ELR (cell line): ENCODE results near the gene PTPRJ.
"Not testable (repeated sequence)": the region's sequence is repeated elsewhere in the genome, so short reads cannot be mapped to it uniquely, and the experiment has no call there.

Experiments used
- DNase-seq: peaks from one replicate; pipeline ENCODE4 v3.0.0-alpha.2; 2015; ENCODE audit warnings: low read depth

The PTPRJ gene

GRCh38 chr11:47980088-47980906 lies at the start of gene PTPRJ:
TSS of gene PTPRJ (plus strand) at chr11:47980559. CDS start at chr11:47980913, 354 bp downstream.
- peak; percentile 61 for DNase-seq

- DNase-seq, result no peak
Measured at GRCh38 chr11:47932544-47932943, 47.8 kb upstream of the PTPRJ start.

- DNase-seq, result not testable (repeated sequence)
Measured at GRCh38 chr11:47933797-47934196, 46.6 kb upstream of the PTPRJ start.

GRCh38 chr11:47938791-47939560 lies 41.4 kb upstream of the PTPRJ start:
- no peak for DNase-seq

GRCh38 chr11:47940904-47941649 lies 39.3 kb upstream of the PTPRJ start:
- DNase-seq, result no peak

- no peak for DNase-seq
Measured at GRCh38 chr11:47941907-47942558, 38.3 kb upstream of the PTPRJ start.

GRCh38 chr11:47943721-47944586 lies 36.4 kb upstream of the PTPRJ start:
- no peak for DNase-seq

- DNase-seq, result peak; percentile 47
Measured at GRCh38 chr11:47944632-47945031, 35.7 kb upstream of the PTPRJ start.

- DNase-seq, result peak; percentile 98
Measured at GRCh38 chr11:47946682-47947559, 33.4 kb upstream of the PTPRJ start.

- no peak for DNase-seq
Measured at GRCh38 chr11:47948137-47948536, 32.2 kb upstream of the PTPRJ start.

- DNase-seq, result not testable (repeated sequence)
Measured at GRCh38 chr11:47949001-47949675, 31.2 kb upstream of the PTPRJ start.

GRCh38 chr11:47950396-47950795 lies 30.0 kb upstream of the PTPRJ start:
- DNase-seq, result no peak

- DNase-seq, result not testable (repeated sequence)
Measured at GRCh38 chr11:47951504-47951903, 28.9 kb upstream of the PTPRJ start.

GRCh38 chr11:47955061-47955755 lies 25.2 kb upstream of the PTPRJ start:
- no peak for DNase-seq

GRCh38 chr11:47960015-47960414 lies 20.3 kb upstream of the PTPRJ start:
- DNase-seq, result no peak

- DNase-seq, result no peak
Measured at GRCh38 chr11:47961383-47961782, 19.0 kb upstream of the PTPRJ start.

GRCh38 chr11:47964546-47964945 lies 15.8 kb upstream of the PTPRJ start:
- DNase-seq, result no peak
